Right ventricle myocardium inferior (tissue), 1 donor: ENCODE measurements around the gene COL23A1. TPM values are rescaled to one million over a fixed set of nuclear protein-coding genes. Genes with fewer than 3 reads are reported as not detected.

Experiments
- ATAC-seq: fragments of 200-7000 bp; cut with Tn5 transposase; one replicate; pipeline ENCODE4 v1.9.1; 2020; ENCODE audit warnings: mild to moderate bottlenecking, moderate library complexity
- DNase-seq: peaks from one replicate; pipeline ENCODE4 v3.0.0; 2021; ENCODE audit errors: missing footprints
- intact Hi-C: fragments of 100-400 bp; cut with DNase I; formaldehyde crosslinking; loops from one replicate; pipeline ENCODE4 v1.11.0; 2022
- total RNA-seq: library from RNA; stranded (reverse); fragmentation: NEBNext Ultra II Directional; extraction: Animal tissue kit (Norgen Biotek cat#: 25700); gene quantifications from one replicate; pipeline ENCODE4 v1.2.1, GENCODE V29; 2021
- donor health status: DM: no; HTN: yes; CAD: no; lungs with severe emphysema.

The COL23A1 gene
- total RNA-seq, 1 donor from 2014 or later: 22.5 TPM

GRCh38 chr5:178335302-178336030, 254.7 kb downstream of the COL23A1 start:
- no peak for DNase-seq
- intact Hi-C loops: loop anchor here (10.0 kb wide), 1 partner anchor 129 kb away; no protein-coding TSS in a partner anchor
- ATAC-seq: no peak

DNA sequence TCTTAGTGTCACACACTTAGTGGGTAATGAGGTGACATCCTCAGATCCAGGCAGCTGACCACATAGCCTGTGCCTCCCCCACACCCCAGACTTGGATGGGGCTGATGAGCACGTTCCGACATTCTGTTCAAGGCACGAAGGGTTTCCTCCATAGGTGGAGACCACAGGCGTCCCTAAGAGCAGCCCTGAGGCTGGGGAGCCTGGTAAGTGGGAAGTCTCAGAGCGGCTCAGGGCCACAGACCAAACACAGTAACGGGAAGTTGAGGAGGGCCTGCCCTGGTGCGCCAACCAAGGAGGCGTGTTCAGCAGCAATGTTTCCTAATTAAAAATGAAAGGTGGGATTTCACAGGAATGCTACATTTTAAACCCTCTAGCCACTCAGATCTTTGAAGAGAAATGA, 255.3 kb downstream of the COL23A1 start:
- ATAC-seq (no peak), DNase-seq (no peak)
- intact Hi-C loops: loop anchor here (5.0 to 10.0 kb wide), 4 partner anchors 48 to 252 kb away; no protein-coding TSS in a partner anchor

- ATAC-seq (no peak), DNase-seq (no peak)
- intact Hi-C loops: loop anchor here (5.0 to 10.0 kb wide), 4 partner anchors 47 to 253 kb away; no protein-coding TSS in a partner anchor
Measured at GRCh38 chr5:178333821-178334481, 256.2 kb downstream of the COL23A1 start.

DNA sequence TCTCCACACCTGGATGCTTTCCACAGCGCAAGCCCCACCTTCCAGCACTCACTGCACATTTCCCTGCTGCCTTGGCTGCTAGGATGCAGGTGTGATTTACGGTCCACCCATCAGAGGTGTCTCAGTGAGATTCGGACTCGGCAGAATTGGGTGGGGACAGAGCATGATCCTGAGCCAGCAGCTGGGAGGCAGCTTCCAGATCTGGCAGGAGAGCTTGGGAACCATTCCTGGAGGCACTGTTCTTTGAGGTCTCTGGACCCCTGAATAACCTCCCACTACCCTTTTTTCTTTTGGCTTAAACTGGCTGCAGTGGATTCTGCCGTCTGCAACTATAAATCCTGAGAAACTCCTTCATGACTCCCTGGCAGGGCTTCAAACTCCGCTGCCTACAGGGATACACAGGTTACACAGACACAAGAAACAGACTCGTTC, 258.0 kb downstream of the COL23A1 start:
- intact Hi-C loops: loop anchor here (5.0 to 10.0 kb wide), 4 partner anchors 45 to 255 kb away; no protein-coding TSS in a partner anchor
- DNase-seq (peak; percentile 32), ATAC-seq (no peak)

- intact Hi-C loops: loop anchor here (2.0 to 10.0 kb wide), 6 partner anchors 44 to 256 kb away; no protein-coding TSS in a partner anchor
- DNase-seq (peak; percentile 85), ATAC-seq (peak; percentile 87)
Measured at GRCh38 chr5:178331491-178331996, 258.6 kb downstream of the COL23A1 start.

DNA sequence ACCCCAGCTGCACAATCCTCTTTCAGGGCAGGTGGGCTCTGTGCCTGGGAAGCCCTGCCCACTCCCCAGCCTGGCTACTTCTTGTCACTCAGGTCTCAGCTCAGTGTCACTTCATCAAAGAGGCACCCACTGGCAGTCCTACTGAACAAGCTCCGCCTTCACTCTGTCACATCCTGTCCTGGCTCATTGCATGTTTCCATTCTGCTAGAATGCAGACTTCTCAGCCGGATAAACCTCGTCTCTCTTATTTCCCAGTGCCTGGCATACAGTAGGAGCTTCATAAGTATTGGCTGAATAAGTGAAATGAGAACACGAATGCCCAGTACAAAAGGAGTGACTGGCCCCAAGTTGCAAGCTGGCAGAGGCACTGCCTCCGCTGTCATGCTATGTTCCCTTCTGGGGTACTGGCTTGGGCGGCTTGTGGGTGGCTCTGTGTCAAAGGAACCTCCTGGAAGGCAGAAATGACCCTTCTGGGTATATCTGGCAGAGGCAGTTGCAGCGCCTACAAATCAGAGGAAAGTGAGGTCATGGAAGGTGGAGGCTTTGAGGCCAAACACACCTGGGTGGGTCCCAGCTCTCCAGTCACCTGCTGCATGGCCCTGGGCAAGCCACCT, 259.3 kb downstream of the COL23A1 start:
- ATAC-seq (peak; percentile 68), DNase-seq (peak; percentile 60)
- intact Hi-C loops: loop anchor here (2.0 to 10.0 kb wide), 6 partner anchors 44 to 256 kb away; no protein-coding TSS in a partner anchor

DNA sequence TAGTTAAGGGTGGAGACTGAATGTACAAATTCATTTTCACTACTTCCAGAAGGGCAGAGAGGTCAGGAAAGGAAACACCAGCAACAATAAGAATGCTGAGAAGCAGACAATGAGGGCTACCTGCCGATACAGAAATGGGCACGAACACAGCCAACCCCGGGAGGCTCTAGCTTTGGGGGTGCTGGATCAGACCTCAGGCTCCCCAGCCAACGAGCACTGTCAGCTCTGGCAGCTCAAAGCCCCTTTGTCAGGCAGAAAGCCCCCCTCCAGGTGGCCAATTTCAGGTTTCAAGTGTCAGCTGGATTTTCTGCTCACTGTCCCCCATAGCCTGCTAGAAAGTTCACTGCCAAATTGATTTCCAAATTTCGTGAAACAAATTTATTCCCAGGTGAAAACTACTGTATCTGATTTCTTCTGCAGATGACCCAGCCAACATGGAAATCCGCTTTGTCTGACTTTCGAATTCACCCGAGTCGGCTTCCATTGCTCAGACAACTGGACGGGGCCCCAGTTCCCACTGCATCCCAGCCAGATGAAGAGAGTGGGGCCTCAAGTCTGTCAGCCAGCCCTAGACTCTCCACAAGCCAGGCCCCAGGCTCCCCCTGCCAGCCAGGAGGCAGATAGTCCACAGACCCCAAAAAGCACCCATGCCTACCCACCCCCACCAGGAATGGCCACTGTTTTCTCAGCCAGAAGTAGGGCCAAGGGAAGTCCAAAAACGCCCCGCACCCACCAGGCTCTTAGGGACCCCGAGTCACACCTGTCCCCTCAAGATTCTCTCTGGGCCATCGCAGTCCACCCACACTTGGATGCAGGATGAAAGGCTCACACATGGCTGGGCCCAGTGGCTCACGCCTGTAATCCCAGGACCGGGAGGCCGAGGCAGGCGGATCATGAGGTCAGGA, 261.1 kb downstream of the COL23A1 start:
- intact Hi-C loops: no loop called here
- DNase-seq (peak; percentile 25), ATAC-seq (no peak)

GRCh38 chr5:178327931-178328711, 262.1 kb downstream of the COL23A1 start:
- ATAC-seq (no peak), DNase-seq (peak; percentile 58)
- intact Hi-C loops: no loop called here

GRCh38 chr5:178327446-178327845, 262.7 kb downstream of the COL23A1 start:
- DNase-seq: peak; percentile 52
- ATAC-seq: no peak
- intact Hi-C loops: no loop called here

GRCh38 chr5:178326374-178326715, 263.8 kb downstream of the COL23A1 start:
- DNase-seq (no peak), ATAC-seq (no peak)
- intact Hi-C loops: no loop called here

DNA sequence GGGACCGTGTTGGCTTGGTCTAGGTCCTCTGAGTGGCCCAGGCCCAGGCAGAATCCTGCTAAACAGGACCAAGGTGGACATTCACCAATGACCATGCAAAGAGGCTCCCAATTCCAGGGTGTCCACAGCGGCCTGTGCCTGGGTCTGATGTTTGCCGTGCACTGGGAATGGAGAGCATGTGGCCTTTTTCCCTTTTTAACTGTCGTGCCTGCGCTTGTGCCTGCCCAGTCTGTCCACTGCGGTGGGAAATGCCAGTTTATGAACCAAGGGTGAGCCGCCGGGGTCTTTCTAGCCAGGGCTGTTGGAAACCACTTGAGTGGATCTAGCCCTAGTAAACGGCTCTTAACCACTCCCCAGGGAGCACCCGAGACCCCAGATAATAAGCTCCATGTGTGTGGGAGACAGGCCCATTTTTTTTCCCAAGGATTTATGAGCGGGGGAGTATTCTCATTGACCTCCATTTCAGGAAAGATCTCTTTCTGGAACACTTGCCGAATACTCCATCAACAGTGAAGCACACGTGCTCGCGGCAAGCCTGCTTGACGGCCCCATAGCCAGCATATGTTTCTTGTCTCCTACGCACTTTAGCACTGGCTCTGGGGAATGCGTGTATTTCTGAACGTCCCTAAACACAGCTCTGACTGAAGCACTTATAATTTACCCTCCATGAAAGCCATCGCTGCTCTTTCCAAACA, 264.4 kb downstream of the COL23A1 start:
- DNase-seq (peak; percentile 58), ATAC-seq (peak; percentile 58)
- intact Hi-C loops: no loop called here

GRCh38 chr5:178325311-178325678, 264.9 kb downstream of the COL23A1 start:
- ATAC-seq (no peak), DNase-seq (no peak)
- intact Hi-C loops: no loop called here

- ATAC-seq (no peak), DNase-seq (peak; percentile 62)
- intact Hi-C loops: no loop called here
Measured at GRCh38 chr5:178324481-178325310, 265.5 kb downstream of the COL23A1 start.

GRCh38 chr5:178323961-178324360, 266.2 kb downstream of the COL23A1 start:
- ATAC-seq (no peak), DNase-seq (peak; percentile 16)
- intact Hi-C loops: no loop called here

DNA sequence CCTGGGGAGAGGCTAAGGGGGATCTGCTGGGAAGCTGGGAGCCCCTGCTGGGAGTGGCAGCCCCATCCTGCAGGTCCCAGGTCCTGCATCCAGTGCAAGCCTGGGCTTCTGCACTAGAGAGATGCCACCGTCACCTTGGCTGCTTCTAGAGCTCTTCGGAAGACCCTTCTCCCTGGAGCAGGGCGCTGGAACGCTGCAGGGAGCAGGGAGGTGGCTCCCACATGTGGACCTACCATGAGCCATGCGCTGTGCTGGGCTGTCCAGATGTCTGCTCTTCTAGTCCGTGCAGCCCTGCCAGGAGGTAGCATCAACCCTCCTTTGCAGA, 266.7 kb downstream of the COL23A1 start:
- DNase-seq (no peak), ATAC-seq (no peak)
- intact Hi-C loops: no loop called here

GRCh38 chr5:178322736-178323540, 267.3 kb downstream of the COL23A1 start:
- ATAC-seq: no peak
- peak; percentile 11 for DNase-seq
- intact Hi-C loops: no loop called here
